ENCODE measurements around the gene TSPAN15. TPM values are rescaled to one million over a fixed set of nuclear protein-coding genes. Genes with fewer than 3 reads are reported as not detected.

TSPAN15 gene
- total and polyA plus RNA-seq, 4 donors = 44.3 to 68.4 (median 55.0) TPM

DNA sequence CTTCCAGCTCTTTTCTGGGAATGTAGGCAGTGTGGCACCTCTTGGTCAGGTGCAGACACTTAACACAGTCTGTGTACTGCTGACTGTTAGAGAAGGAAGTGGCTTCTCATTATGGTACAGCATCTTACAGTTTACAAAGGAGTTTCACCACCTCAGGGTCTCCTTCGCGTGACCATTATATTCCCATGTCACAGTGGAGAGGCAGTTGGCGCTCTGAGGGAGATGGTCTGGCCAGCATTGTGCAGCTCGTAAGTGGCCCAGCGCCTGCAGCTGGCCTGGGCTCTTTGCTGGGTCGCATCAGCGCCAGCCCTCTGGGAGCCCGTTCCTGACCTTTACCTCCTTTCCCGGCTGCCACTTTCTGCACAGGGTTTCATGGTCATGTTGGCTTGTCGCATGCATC is 15.4 kb downstream of the TSPAN15 start:
- no peak overlapping the region for H3K9ac ChIP-seq (ENCODE audit: insufficient read depth in 1 of 2, low read length in 2 of 2)
- 74 to 84% methylated on average over 10 of the region's 10 CpGs for WGBS, 2 donors
- peak overlapping the region; percentile 38 to 59 for H3K27ac ChIP-seq (ENCODE audit: low read depth in 1 of 2, low read length in 1 of 2)
- TF ChIP-seq, protein P1, sequence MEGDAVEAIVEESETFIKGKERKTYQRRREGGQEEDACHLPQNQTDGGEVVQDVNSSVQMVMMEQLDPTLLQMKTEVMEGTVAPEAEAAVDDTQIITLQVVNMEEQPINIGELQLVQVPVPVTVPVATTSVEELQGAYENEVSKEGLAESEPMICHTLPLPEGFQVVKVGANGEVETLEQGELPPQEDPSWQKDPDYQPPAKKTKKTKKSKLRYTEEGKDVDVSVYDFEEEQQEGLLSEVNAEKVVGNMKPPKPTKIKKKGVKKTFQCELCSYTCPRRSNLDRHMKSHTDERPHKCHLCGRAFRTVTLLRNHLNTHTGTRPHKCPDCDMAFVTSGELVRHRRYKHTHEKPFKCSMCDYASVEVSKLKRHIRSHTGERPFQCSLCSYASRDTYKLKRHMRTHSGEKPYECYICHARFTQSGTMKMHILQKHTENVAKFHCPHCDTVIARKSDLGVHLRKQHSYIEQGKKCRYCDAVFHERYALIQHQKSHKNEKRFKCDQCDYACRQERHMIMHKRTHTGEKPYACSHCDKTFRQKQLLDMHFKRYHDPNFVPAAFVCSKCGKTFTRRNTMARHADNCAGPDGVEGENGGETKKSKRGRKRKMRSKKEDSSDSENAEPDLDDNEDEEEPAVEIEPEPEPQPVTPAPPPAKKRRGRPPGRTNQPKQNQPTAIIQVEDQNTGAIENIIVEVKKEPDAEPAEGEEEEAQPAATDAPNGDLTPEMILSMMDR (IDR thresholded peaks at IDR 0.05; ENCODE audit: control extremely low read depth, extremely low read depth) = no peak
- no peaks in the 10 kb centered on the region for H3K27me3 ChIP-seq (ENCODE audit: control insufficient read depth in 3 of 3, insufficient read depth in 3 of 3, low read length in 2 of 3)
- no peak overlapping the region for H3K4me3 ChIP-seq
- H3K9me3 ChIP-seq (ENCODE audit: control insufficient read depth in 4 of 4, insufficient read depth in 3 of 4, low read length in 3 of 4) = no peaks in the 10 kb centered on the region
- H3K36me3 ChIP-seq (ENCODE audit: control insufficient read depth in 4 of 4, insufficient read depth in 4 of 4, low read length in 4 of 4) = no peaks in the 10 kb centered on the region
- DNase-seq (no peak), ATAC-seq (ENCODE audit: insufficient read depth, low FRiP score) (no peak)
- peaks cover 0 to 32% (median 3%) of the 10 kb centered on the region in 5 donors for H3K4me1 ChIP-seq (ENCODE audit: control insufficient read depth in 5 of 5, insufficient read depth in 5 of 5, low read length in 5 of 5)

DNA sequence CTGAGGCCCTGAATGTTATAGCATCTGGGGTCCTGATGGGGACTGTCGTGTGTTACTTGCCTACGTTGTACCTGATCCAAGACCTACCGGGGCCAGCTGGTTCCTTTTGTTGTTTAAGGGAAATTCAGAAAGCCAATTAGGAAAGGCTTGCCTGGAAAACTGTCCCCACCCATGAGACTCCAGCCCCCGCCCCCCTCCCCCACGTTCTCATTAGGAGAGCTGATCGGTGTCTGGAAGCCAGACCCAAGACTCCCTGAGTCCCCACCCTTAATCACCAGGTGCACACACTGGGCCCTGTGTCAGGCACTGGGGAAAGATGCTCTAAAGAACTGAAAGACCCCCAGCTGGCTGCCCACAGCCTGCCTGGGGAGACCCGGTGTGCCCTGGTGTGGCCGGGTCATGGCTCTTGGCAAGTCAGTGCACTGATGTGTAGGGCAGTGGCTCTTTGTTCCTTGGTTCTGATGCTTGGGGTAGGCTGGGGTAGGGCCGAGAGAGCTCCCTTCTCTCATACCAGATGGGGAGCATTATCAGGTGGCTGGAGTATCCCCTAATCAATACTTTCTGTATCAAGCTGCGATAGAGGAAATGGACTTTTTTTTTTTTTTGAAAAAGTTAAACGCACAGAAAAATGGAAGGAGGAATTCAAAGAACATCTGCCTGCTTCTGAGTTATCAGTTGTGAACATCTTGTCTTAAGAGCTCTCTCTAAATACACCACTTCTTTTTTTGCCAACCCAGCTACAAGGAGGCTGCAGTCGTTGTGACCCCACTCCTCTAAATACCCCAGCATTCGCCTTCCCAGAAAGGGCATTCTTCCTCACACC is 16.9 kb downstream of the TSPAN15 start:
- Histone ChIP-seq H3K9ac (ENCODE audit: insufficient read depth in 1 of 2, low read length in 2 of 2) (no peak overlapping the region), H3K9me3 (ENCODE audit: control insufficient read depth in 4 of 4, insufficient read depth in 3 of 4, low read length in 3 of 4) (no peaks in the 10 kb centered on the region), H3K4me3 (no peak overlapping the region), H3K4me1 (ENCODE audit: control insufficient read depth in 5 of 5, insufficient read depth in 5 of 5, low read length in 5 of 5) (peaks cover 0 to 40% (median 3%) of the 10 kb centered on the region in 5 donors), H3K27ac (ENCODE audit: low read depth in 1 of 2, low read length in 1 of 2) (peak overlapping the region; percentile 84 to 86), H3K36me3 (ENCODE audit: control insufficient read depth in 4 of 4, insufficient read depth in 4 of 4, low read length in 4 of 4) (no peaks in the 10 kb centered on the region), H3K27me3 (ENCODE audit: control insufficient read depth in 3 of 3, insufficient read depth in 3 of 3, low read length in 2 of 3) (no peaks in the 10 kb centered on the region)
- no peak for DNase-seq
- 52 to 54% methylated on average over 13 of the region's 13 CpGs for WGBS, 2 donors
- TF ChIP-seq, protein P1 (IDR thresholded peaks at IDR 0.05; ENCODE audit: control extremely low read depth, extremely low read depth) = no peak
- no peak for ATAC-seq (ENCODE audit: insufficient read depth, low FRiP score)

DNA sequence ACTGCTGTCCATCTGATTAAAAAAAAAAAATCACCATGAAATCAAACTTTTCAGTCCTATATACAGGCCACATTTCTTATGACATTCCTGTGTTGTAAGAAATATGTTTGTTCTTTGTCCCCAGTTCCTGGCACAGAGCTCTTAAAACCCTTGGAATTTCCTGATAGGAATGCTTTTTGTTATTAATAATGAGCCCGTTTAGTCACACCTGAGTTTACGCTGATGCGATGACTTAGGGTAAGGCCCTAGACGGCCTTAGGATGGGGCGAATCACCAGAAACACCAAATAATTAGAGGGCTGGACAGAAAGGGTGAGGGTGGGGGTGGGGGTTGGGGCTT is 17.5 kb downstream of the TSPAN15 start:
- DNase-seq (peak in 2 of 3 donors; percentile 42 to 63), ATAC-seq (ENCODE audit: insufficient read depth, low FRiP score) (no peak)
- WGBS, 2 donors = 51 to 78% methylated on average over 5 of the region's 5 CpGs
- no peaks in the 10 kb centered on the region for H3K9me3 ChIP-seq (ENCODE audit: control insufficient read depth in 4 of 4, insufficient read depth in 3 of 4, low read length in 3 of 4)
- H3K4me1 ChIP-seq (ENCODE audit: control insufficient read depth in 5 of 5, insufficient read depth in 5 of 5, low read length in 5 of 5) = peaks cover 0 to 46% (median 7%) of the 10 kb centered on the region in 5 donors
- no peaks in the 10 kb centered on the region for H3K36me3 ChIP-seq (ENCODE audit: control insufficient read depth in 4 of 4, insufficient read depth in 4 of 4, low read length in 4 of 4)
- peak overlapping the region; percentile 57 to 84 for H3K27ac ChIP-seq (ENCODE audit: low read depth in 1 of 2, low read length in 1 of 2)
- H3K9ac ChIP-seq (ENCODE audit: insufficient read depth in 1 of 2, low read length in 2 of 2) = no peak overlapping the region
- H3K27me3 ChIP-seq (ENCODE audit: control insufficient read depth in 3 of 3, insufficient read depth in 3 of 3, low read length in 2 of 3) = no peaks in the 10 kb centered on the region
- no peak overlapping the region for H3K4me3 ChIP-seq
- TF ChIP-seq, protein P1 (IDR thresholded peaks at IDR 0.05; ENCODE audit: control extremely low read depth, extremely low read depth) = no peak
